K562 (cell line): ENCODE measurements around the gene THOC7. TPM values are rescaled to one million over a fixed set of nuclear protein-coding genes. Genes with fewer than 3 reads are reported as not detected.

ENCODE experiments used
- ATAC-seq: fragments of 200-7000 bp; cut with Tn5 transposase; 3 replicates; pipeline ENCODE4 v1.9.1; 2020; ENCODE audit warnings: moderate library complexity
- BruUV-seq: library from RNA; stranded (reverse); fragments of 400-500 nt; replicated peaks from 2 replicates; lab custom pipeline; 2021; lab: Mats Ljungman, UMichigan
- CTCF ChIA-PET: fragments of 300-600 bp; formaldehyde crosslinking; extraction: SDS; loops from one replicate; lab custom pipeline; 2021; ENCODE audit warnings: low intra/inter-chr PET ratio; lab: Yijun Ruan, JAX
- POLR2A ChIA-PET: fragments of 300-600, 350-650 bp; sonication (Branson Sonifier 250); formaldehyde crosslinking; extraction: SDS; loops from one replicate; lab custom pipeline; 2021; ENCODE audit warnings: antibody characterized with exemption, inconsistent platforms; lab: Yijun Ruan, JAX
- DNase-seq, 4 experiments: peaks; one replicate each; pipeline versions ENCODE4 v3.0.0 to v3.0.0-alpha.2; 2011 to 2018; ENCODE audit warnings: low spot score in 3 of 4, mixed read lengths in 3 of 4; ENCODE audit errors: extremely low read depth in 1 of 4
- FAIRE-seq: peaks from 2 replicates; lab custom pipeline; 2011; peaks lifted over from hg19 to GRCh38; lab: Jason Lieb, UNC
- H2AFZ ChIP-seq: 2 replicates; pipeline ENCODE4 v1.6.0; 2011; ENCODE audit warnings: low read depth, low read length, control low read depth, inconsistent platforms
- H3K27ac ChIP-seq: fragments of 200-600 bp; 3 replicates; pipeline ENCODE4 v1.8.0; 2011; ENCODE audit warnings: low read depth, mild to moderate bottlenecking, control low read depth, inconsistent platforms, low read length, moderate library complexity, mixed read lengths; ENCODE audit errors: extremely low read depth
- H3K27me3 ChIP-seq, 2 experiments: fragments of 300-600 bp in 1 of 2; 2 replicates in 1 of 2; 3 replicates in 1 of 2; pipeline versions ENCODE4 v1.6.0 to v1.8.0; 2011; ENCODE audit warnings: inconsistent platforms in 2 of 2, low read length in 2 of 2, mild to moderate bottlenecking in 1 of 2, mixed read lengths in 1 of 2, moderate library complexity in 1 of 2; ENCODE audit not compliant: control insufficient read depth in 2 of 2, insufficient read depth in 2 of 2
- H3K36me3 ChIP-seq: fragments of 300-600 bp; 3 replicates; pipeline ENCODE4 v1.8.0; 2011; ENCODE audit warnings: mild to moderate bottlenecking, low read length, inconsistent platforms; ENCODE audit not compliant: control insufficient read depth, insufficient read depth
- H3K4me1 ChIP-seq, 2 experiments: fragments of 200-600 bp in 1 of 2; replicated peaks in 1 of 2; 2 replicates in 1 of 2; 3 replicates in 1 of 2; pipeline versions ENCODE4 v1.5.1 to v1.8.0; 2011; ENCODE audit warnings: inconsistent platforms in 2 of 2, low read length in 2 of 2, mild to moderate bottlenecking in 1 of 2, mixed read lengths in 1 of 2, moderate library complexity in 1 of 2; ENCODE audit not compliant: control insufficient read depth in 2 of 2, insufficient read depth in 2 of 2
- H3K4me2 ChIP-seq: 2 replicates; pipeline ENCODE4 v1.6.1; 2011; ENCODE audit warnings: low read length, control low read depth, inconsistent platforms, mixed read lengths; ENCODE audit not compliant: insufficient read depth
- H3K4me3 ChIP-seq: fragments of 200-600 bp; sonication (generic), shearing (Covaris generic); 2 replicates; pipeline ENCODE4 v1.5.1; 2016; ENCODE audit warnings: control low read depth, inconsistent platforms
- H3K79me2 ChIP-seq: fragments of 200-600 bp; 3 replicates; pipeline ENCODE4 v1.8.0; 2011; ENCODE audit warnings: low read length, inconsistent platforms; ENCODE audit not compliant: control insufficient read depth, insufficient read depth
- H3K9ac ChIP-seq, 2 experiments: 2 replicates each; pipeline versions ENCODE4 v1.6.0 to v1.6.1; 2011; ENCODE audit warnings: low read depth in 2 of 2, low read length in 2 of 2, control low read depth in 1 of 2, inconsistent platforms in 1 of 2, mild to moderate bottlenecking in 1 of 2, mixed read lengths in 1 of 2; ENCODE audit not compliant: insufficient read depth in 1 of 2
- H3K9me1 ChIP-seq: one replicate; pipeline ENCODE4 v1.6.0; 2011; ENCODE audit warnings: inconsistent platforms, mild to moderate bottlenecking, low read length, moderate library complexity; ENCODE audit not compliant: control insufficient read depth, insufficient read depth
- H3K9me3 ChIP-seq: replicated peaks from 2 replicates; pipeline ENCODE4 v1.5.1; 2011; ENCODE audit warnings: low read depth, low read length, inconsistent platforms; ENCODE audit not compliant: control insufficient read depth, insufficient read depth
- H4K20me1 ChIP-seq: replicated peaks from 2 replicates; pipeline ENCODE4 v1.6.1; 2011; ENCODE audit warnings: low read length, inconsistent platforms, mixed read lengths; ENCODE audit not compliant: control insufficient read depth, insufficient read depth
- ETS1 ChIP-seq: conservative IDR thresholded peaks from 2 replicates; pipeline ENCODE4 v1.6.1; 2011; ENCODE audit warnings: low read depth, mild to moderate bottlenecking, low read length; ENCODE audit not compliant: control insufficient read depth
- MEIS2 ChIP-seq: fragments of 450-650 bp; IDR thresholded peaks from 2 replicates; pipeline ENCODE4 v1.6.1; 2014; ENCODE audit warnings: mild to moderate bottlenecking; ENCODE audit not compliant: partially characterized antibody
- MLLT1 ChIP-seq, 2 experiments: fragments of 450-650 bp; IDR thresholded peaks; 2 replicates each; pipeline ENCODE4 v1.6.1; 2016
- PBX2 ChIP-seq, 2 experiments: IDR thresholded peaks in 1 of 2; conservative IDR thresholded peaks in 1 of 2; 2 replicates each; pipeline ENCODE4 v1.6.1; 2016; ENCODE audit warnings: low read depth in 2 of 2, mild to moderate bottlenecking in 1 of 2, missing compliant biosample characterization in 1 of 2, missing genetic modification characterization in 1 of 2, moderate library complexity in 1 of 2
- PKNOX1 ChIP-seq: fragments of 450-650 bp; IDR thresholded peaks from 2 replicates; pipeline ENCODE4 v1.6.1; 2016
- POLR2AphosphoS5 ChIP-seq: IDR thresholded peaks from 2 replicates; pipeline ENCODE4 v1.6.1; 2011; ENCODE audit warnings: mild to moderate bottlenecking, low read depth, low read length, moderate library complexity; ENCODE audit not compliant: control insufficient read depth, insufficient read depth
- RREB1 ChIP-seq: fragments of 250-450 bp; sonication (Bioruptor Pico); IDR thresholded peaks from 2 replicates; pipeline ENCODE4 v1.4.0; 2020
- RUNX1 ChIP-seq: sonication (generic); IDR thresholded peaks from 2 replicates; pipeline ENCODE4 v1.6.1; 2016; ENCODE audit warnings: antibody characterized with exemption, low read depth
- ZNF282 ChIP-seq: sonication (generic); formaldehyde crosslinking; IDR thresholded peaks from 2 replicates; pipeline ENCODE4 v1.8.1; 2023; ENCODE audit warnings: missing genetic modification reagents
- WGBS: fragments of 100-300 bp; shearing (Covaris generic); methylation state at CpG from one replicate; pipeline ENCODE4 v1.1.6; 2016; ENCODE audit warnings: low coverage, mixed read lengths; ENCODE audit not compliant: insufficient coverage; ENCODE audit errors: missing lambda C conversion rate; 5-methylcytosine and 5-hydroxymethylcytosine counted together
- in situ Hi-C: fragments of 300-500 bp; cut with MboI; formaldehyde crosslinking; loops from 4 replicates; pipeline ENCODE4 v1.15.0; 2018; ENCODE audit warnings: inconsistent platforms, mixed read lengths
- intact Hi-C: fragments of 100-400 bp; cut with micrococcal nuclease; formaldehyde crosslinking; loops from 2 replicates; pipeline ENCODE4 v1.14.2; 2022
- polyA plus RNA-seq, 8 experiments: library from polyadenylated mRNA; depleted of rRNA in 4 of 8; stranded (reverse) in 5 of 8; unstranded in 3 of 8; fragments of >200 nt; fragmentation: Nextera tagmentation in 2 of 8; fragmentation: Illumina TruSeq in 1 of 8; extraction: Ambion mirVana in 2 of 8; extraction: Trizol in 1 of 8; gene quantifications; 2 replicates each; pipeline versions ENCODE4 v1.2.1 to v1.2.3, GENCODE V29; 2011 to 2014; ENCODE audit warnings: inconsistent platforms in 1 of 8, missing spikeins in 1 of 8
- total RNA-seq, 7 experiments: library from RNA; depleted of rRNA in 6 of 7; stranded (reverse); fragments of >200 nt in 6 of 7; fragmentation: Illumina TruSeq in 2 of 7; extraction: Trizol in 2 of 7; gene quantifications; 2 replicates each; pipeline versions ENCODE4 v1.2.1 to v1.2.3, GENCODE V29; 2011 to 2021; ENCODE audit warnings: low replicate concordance in 1 of 7

THOC7 gene
- total and polyA plus RNA-seq, 9 of the 15 experiments (the other 6 are each of a cell fraction or from before 2014, with no cell fraction given) = 56.5 to 129 (median 94.7) TPM

- CTCF ChIA-PET = no interaction called here
- TF ChIP-seq PBX2 (CRISPR knock-in tag; IDR thresholded peaks at IDR 0.05; ENCODE audit: low read depth) (no peak), PBX2 (tag; conservative IDR thresholded peaks at IDR 0.05; ENCODE audit: low read depth) (peak; percentile 76), POLR2AphosphoS5 (no peak), MEIS2 (peak; percentile 68), RUNX1 (no peak), RREB1 (CRISPR knock-in tag) (no peak), ETS1 (no peak), ZNF282 (CRISPR knock-in tag) (no peak), PKNOX1 (peak; percentile 13; the same call in 1 of the 2 replicates), MLLT1 (IDR thresholded peaks at IDR 0.05) (no peak)
Measured at GRCh38 chr3:63908776-63909175, 45.2 kb upstream of the THOC7 start.

More at GRCh38 chr3:63908776-63909175, 45.2 kb upstream of the THOC7 start:
- FAIRE-seq (no peak), DNase-seq (peak in 1 of 4 experiments; percentile 4), ATAC-seq (no peak)
- Histone ChIP-seq H3K4me3 (no peak overlapping the region), H3K27me3 (no peaks in the 10 kb centered on the region), H3K9ac (no peak overlapping the region), H2AFZ (no peak overlapping the region), H3K27ac (no peak overlapping the region), H4K20me1 (no peaks in the 10 kb centered on the region), H3K9me1 (no peaks in the 10 kb centered on the region), H3K4me1 (peaks cover 9 to 13% of the 10 kb centered on the region in 2 experiments), H3K4me2 (no peak overlapping the region), H3K79me2 (peaks cover 25% of the 10 kb centered on the region), H3K36me3 (peaks cover 4% of the 10 kb centered on the region; the same call in 1 of the 3 replicates), H3K9me3 (no peaks in the 10 kb centered on the region)
- POLR2A ChIA-PET = no interaction called here
- in situ Hi-C loops = no loop called here
- no TSS peak for BruUV-seq
- intact Hi-C loops = no loop called here
- WGBS = 56% methylated on average over 1 of the region's 1 CpG
